OCI-M2 (cell line): ENCODE data around the gene PTBP2.

ENCODE experiments used
- DNase-seq: peaks from one replicate; lab custom pipeline; 2025; ENCODE audit not compliant: unreplicated experiment; lab: John Stamatoyannopoulos, UW

Gene PTBP2

GRCh38 chr1:96721416-96722160 is at the start of gene PTBP2:
PTBP2 (plus strand) TSS chr1:96721784; CDS start chr1:96721865, 81 bp downstream.
- DNase-seq: no peak

DNA sequence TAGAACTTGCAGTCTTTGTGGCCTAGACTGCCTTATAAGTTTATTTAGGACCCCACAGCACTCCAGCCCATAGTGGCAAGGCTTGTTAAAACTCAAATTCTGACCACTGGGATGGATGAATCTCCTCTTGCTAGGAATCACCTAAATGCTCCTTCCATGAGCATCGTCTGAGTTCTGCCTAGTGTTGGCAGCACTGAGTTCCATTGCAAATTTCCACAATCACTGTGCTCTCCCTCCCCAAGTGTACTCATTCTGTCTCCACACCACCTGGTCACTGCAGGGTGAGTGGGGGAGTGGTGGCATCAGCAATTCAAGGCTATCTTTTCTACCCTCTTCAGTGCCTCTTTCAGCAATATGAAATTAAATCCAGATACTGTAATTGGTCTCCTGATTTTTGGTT is 46.7 kb upstream of the PTBP2 start:
- DNase-seq: no peak

GRCh38 chr1:96682056-96682455 is 39.5 kb upstream of the PTBP2 start:
- no peak for DNase-seq

DNA sequence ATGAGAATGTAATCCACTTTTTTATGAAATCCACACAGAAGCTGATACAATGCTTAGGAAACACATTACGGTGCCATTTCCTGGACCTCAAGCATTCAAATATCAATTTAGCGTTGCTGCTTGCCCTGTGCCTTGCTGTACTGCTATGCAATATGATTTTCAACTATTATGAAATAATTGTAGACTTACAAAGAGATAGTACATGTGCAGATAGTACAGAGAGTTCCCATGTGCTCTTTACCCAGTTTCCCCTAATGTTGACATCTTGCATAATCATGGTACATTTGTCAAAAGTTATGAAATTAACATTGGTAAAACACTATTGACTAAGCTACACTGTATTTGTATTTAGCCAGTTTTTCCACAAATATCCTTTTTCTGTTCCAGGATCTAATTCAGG is 37.7 kb upstream of the PTBP2 start:
- DNase-seq: no peak

DNA sequence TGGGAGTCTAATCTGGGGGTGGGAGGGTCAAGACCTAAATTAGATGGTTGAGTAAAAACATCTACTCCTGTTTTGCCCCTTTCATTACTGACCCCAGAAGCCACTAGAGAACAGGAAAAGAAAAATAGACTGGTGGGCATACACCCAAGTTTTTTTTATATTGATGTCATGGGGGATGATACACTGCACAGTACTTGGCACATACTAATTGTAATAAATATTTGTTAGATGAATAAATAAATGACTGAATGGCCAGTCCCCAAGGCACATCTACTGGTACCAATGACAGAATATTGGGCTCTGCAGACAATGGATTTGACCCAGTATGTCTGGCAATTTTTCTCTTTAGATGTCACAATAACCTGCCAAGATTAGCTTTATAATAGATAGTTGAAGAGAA is 36.8 kb upstream of the PTBP2 start:
- no peak for DNase-seq

- DNase-seq: no peak
These were observed 32.8 kb upstream of the PTBP2 start for GRCh38 chr1:96688767-96689166.

GRCh38 chr1:96695954-96696353 is 25.6 kb upstream of the PTBP2 start:
- no peak for DNase-seq

DNA sequence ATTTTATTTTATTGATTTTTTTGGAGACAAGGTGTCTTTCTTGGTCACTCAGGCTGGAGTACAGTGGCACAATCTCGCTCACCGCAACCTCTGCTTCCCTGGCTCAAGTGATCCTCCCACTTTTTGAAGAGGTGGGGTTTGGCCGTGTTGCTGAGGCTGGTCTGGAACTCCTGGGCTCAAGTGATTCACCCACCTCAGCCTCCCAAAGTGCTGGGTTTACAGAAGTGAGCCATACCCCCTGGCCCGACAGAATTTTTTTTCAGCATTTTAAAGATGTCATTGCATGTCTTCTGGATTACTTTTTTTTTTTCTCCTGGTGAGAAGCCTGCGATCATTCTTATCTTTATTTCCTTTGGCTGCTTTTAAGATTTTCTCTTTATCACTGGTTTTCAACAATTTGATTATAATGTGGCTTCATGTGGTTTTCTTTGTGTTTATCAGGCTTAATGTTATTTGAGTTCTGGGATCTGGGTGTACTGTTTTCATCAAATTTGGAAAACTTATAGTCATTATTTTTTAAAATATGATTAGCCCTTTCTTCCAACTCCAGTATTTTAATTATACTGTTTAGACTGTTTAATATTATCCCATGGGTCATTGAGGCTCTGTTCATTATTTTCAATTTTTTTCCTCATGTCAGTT is 23.1 kb upstream of the PTBP2 start:
- DNase-seq: no peak

DNA sequence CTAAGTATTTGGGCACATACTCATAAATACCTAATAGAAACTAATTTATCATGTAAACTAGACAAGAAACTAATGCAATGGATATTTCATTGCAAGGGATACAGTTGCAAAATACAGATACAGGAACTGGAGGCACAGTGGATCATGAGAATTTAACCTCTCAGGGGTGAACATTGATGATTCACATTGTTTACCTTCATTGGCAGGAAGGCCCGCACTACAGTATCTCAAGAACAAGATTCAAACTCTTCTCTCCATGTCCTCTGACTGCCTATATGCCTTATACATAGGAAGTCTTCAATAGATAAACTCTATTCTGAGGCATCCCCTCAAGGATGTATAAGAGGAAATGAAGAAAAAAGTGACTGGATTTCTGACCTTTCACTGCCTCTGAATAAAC is 18.4 kb upstream of the PTBP2 start:
- DNase-seq: no peak

GRCh38 chr1:96707023-96707422 is 14.6 kb upstream of the PTBP2 start:
- DNase-seq: no peak

DNA sequence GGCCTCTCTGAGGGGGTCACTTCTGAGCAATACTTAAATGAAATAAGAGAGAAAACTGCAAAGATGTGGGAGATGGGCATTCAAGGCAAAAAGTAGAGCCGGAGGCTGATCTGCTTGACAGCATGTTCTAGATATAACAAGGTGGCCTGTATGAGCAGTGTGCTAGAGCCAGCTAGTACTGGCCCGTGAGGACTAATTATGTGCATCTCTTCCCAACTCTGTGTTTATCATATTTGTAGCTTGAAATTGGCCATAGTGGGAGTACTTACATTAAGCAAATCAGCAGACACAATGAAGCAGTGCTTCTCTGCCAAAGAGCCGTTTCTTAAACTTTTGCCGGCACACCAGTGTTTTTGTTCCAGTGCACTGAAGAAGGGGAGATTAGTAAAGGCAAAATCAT is 13.1 kb upstream of the PTBP2 start:
- no peak for DNase-seq

- no peak for DNase-seq
These were observed 10.7 kb upstream of the PTBP2 start for GRCh38 chr1:96710708-96711477.

DNA sequence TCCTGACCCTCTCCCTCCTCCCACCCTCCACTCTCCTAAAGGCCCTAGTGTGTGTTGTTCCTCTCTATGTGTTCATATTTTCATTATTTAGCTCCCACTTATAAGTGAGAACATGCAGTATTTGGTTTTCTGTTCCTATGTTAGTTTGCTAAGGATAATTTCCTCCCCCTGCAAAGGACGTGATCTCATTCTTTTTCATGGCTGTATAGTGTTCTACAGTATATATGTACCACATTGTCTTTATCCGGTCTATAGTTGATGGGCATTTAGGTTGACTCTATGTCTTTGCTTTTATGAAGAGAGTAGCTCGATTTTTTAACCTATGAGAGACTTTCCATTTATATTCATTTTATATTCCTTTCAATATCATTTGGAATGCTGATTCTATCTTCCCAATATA is 7.9 kb upstream of the PTBP2 start:
- DNase-seq: no peak

GRCh38 chr1:96714881-96715280 is 6.7 kb upstream of the PTBP2 start:
- no peak for DNase-seq

GRCh38 chr1:96715482-96715881 is 6.1 kb upstream of the PTBP2 start:
- no peak for DNase-seq

DNA sequence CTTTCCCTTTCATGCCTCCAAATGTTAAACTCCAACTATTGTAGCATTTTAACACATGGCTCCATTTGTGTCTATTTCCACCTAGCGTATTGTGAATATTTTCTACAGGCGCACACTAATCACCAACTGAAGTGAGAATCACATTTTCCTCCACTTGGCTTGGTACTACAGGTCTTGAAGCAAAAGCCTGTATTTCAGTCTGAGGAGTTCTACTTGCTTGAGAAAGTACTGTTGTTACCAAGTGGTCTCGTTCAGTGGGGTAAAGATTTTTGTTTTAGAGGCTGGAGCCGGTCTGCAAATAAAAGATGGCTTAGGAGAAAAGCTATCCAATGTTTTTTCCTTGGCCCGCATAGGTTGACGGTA is 550 bp upstream of the PTBP2 start:
- no peak for DNase-seq

DNA sequence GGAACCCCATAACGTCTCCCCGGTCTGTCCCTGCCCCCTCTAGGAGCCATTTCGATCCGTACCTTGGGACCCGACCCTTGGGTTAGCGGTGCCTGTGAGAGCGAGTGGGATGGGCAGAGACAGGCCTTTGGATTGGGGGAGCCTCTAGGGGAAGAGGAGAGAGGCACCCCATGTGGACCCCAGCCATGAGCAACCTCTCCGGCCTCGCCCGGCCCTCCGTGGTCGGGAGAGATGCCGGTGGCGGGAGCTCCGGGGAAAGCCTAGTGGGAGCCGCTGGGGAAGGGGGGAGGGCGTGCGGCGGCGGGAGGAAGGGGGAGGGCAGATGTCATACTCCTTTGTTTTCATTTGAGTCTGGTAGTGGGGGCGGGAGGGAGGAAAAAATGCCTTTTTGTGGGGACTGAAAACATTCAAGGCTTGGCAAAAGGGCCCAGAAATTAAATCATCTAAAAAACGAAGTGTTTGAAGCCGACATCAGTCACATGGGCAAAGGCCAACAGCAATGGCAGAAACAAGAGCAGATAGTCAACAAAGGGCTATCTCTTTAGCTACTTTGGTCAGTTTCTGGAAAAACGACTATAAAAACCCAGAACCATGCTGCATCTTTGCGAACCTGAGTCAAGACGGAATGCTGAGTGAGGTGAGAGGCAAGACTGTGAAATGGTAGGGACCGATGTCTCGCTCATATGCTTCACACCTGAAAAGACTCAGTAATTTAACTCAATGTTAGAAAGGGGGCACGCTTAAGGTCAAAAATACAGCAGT is 758 bp downstream of the PTBP2 start:
- no peak for DNase-seq

DNA sequence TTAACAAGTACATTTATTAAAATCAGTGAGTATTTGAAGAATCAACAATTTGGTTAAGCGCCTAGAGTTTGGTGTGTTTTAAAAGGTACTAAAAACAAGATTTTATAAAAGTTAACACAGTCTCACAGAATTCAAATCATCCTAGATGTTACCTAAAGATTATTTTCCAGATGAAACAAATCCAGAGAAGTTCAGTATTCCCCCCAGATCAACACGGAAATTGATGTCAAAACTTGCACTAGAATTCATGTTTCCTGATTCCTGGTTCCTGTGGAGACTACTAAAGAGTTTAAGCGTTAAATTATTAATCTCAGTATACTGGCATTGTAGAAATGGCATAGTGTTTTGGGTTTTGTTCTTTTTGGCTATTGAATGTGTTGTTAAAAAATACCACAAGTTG is 1.4 kb downstream of the PTBP2 start:
- no peak for DNase-seq

- DNase-seq: no peak
These were observed 1.8 kb downstream of the PTBP2 start for GRCh38 chr1:96723377-96723776.

GRCh38 chr1:96723936-96724335 is 2.4 kb downstream of the PTBP2 start:
- no peak for DNase-seq

DNA sequence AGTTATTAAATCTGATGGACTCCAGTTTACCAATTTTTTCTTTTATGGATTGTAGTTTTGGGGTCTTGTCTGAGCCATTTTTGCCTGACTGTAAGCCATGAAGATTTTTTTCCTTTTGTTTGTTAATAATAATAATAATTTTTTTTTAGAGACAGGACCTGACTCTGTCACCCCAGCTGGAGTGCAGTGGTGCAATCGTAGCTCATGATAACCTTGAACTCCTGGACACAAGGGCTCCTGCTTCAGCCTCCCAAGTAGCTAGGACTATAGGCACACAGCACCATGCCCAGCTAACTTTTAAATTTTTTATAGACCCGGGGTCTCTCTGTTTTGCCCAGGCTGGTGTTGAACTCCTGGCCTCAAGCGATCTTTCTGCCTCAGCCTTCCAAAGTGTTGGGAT is 6.3 kb downstream of the PTBP2 start:
- no peak for DNase-seq
